ENCODE data around the gene BLOC1S4. TPM values are rescaled to one million over a fixed set of nuclear protein-coding genes. Genes with fewer than 3 reads are reported as not detected.

The BLOC1S4 gene
- total RNA-seq, 1 experiment from 2014 or later: 14.0 TPM

GRCh38 chr4:6721121-6721520 lies 5.1 kb downstream of the BLOC1S4 start:
- Histone ChIP-seq H3K4me3 (ENCODE audit: low read length) (no peak overlapping the region), H2AFZ (ENCODE audit: low read length) (no peak overlapping the region), H4K20me1 (ENCODE audit: low read length) (peaks cover 2% of the 10 kb centered on the region; the same call in 1 of the 2 replicates), H3K36me3 (ENCODE audit: low read depth, low read length) (no peaks in the 10 kb centered on the region), H3K9me3 (ENCODE audit: low read length) (no peaks in the 10 kb centered on the region), H3F3A (ENCODE audit: low read length, unreplicated experiment) (no peaks in the 10 kb centered on the region), H3K9me2 (replicated peaks; ENCODE audit: low read length) (no peaks in the 10 kb centered on the region), H3K27ac (ENCODE audit: low read length) (no peak overlapping the region), H3K9ac (ENCODE audit: low read length) (no peak overlapping the region), H3K27me3 (ENCODE audit: low read length) (no peaks in the 10 kb centered on the region), H3K4me2 (ENCODE audit: low read length) (no peak overlapping the region), H3K4me1 (ENCODE audit: insufficient read depth, low read length) (peaks cover 5% of the 10 kb centered on the region), H3K79me2 (ENCODE audit: low read length) (peaks cover 22% of the 10 kb centered on the region)
- no peak for DNase-seq
- intact Hi-C loops (cut with micrococcal nuclease): loop anchor here (5.0 kb wide), 2 partner anchors 61 to 361 kb away; partner anchors contain the start of gene KIAA0232
- POLR2A ChIA-PET (ENCODE audit: unreplicated experiment): no interaction called here
- CTCF ChIA-PET: interaction anchor here (0.7 kb wide), 1 partner anchor 57 kb away, joined by 3 read pairs; no protein-coding TSS in a partner anchor
- no TSS peak for BruUV-seq (replicated peaks)
- ATAC-seq: no peak
- TF ChIP-seq EZH2phosphoT487 (IDR thresholded peaks at IDR 0.05; ENCODE audit: borderline replicate concordance, low read length) (no peak), CTCF (conservative IDR thresholded peaks at IDR 0.05; ENCODE audit: low read depth, low read length) (no peak), EZH2 (IDR thresholded peaks at IDR 0.05; ENCODE audit: low read length, unreplicated experiment) (no peak)

- TF ChIP-seq CTCF (conservative IDR thresholded peaks at IDR 0.05; ENCODE audit: low read depth, low read length) (no peak), EZH2 (IDR thresholded peaks at IDR 0.05; ENCODE audit: low read length, unreplicated experiment) (no peak), EZH2phosphoT487 (IDR thresholded peaks at IDR 0.05; ENCODE audit: borderline replicate concordance, low read length) (no peak)
- no TSS peak for BruUV-seq (replicated peaks)
- Histone ChIP-seq H3K27ac (ENCODE audit: low read length) (no peak overlapping the region), H2AFZ (ENCODE audit: low read length) (no peak overlapping the region), H3F3A (ENCODE audit: low read length, unreplicated experiment) (no peaks in the 10 kb centered on the region), H3K9me3 (ENCODE audit: low read length) (no peaks in the 10 kb centered on the region), H3K4me1 (ENCODE audit: insufficient read depth, low read length) (peaks cover 4% of the 10 kb centered on the region), H3K79me2 (ENCODE audit: low read length) (peaks cover 5% of the 10 kb centered on the region), H3K9me2 (replicated peaks; ENCODE audit: low read length) (no peaks in the 10 kb centered on the region), H3K36me3 (ENCODE audit: low read depth, low read length) (no peaks in the 10 kb centered on the region), H4K20me1 (ENCODE audit: low read length) (peaks cover 2% of the 10 kb centered on the region; the same call in 1 of the 2 replicates), H3K4me3 (ENCODE audit: low read length) (no peak overlapping the region), H3K9ac (ENCODE audit: low read length) (no peak overlapping the region), H3K4me2 (ENCODE audit: low read length) (no peak overlapping the region), H3K27me3 (ENCODE audit: low read length) (no peaks in the 10 kb centered on the region)
- intact Hi-C loops (cut with micrococcal nuclease): loop anchor here (5.0 kb wide), 2 partner anchors 59 to 359 kb away; partner anchors contain the start of gene KIAA0232
- ATAC-seq (no peak), DNase-seq (no peak)
- ChIA-PET POLR2A (ENCODE audit: unreplicated experiment) (no interaction called here), CTCF (no interaction called here)
Measured at GRCh38 chr4:6722891-6723290, 6.9 kb downstream of the BLOC1S4 start.

GRCh38 chr4:6723851-6724250 lies 7.9 kb downstream of the BLOC1S4 start:
- intact Hi-C loops (cut with micrococcal nuclease): loop anchor here (5.0 kb wide), 2 partner anchors 58 to 358 kb away; partner anchors contain the start of gene KIAA0232
- ChIA-PET CTCF (no interaction called here), POLR2A (ENCODE audit: unreplicated experiment) (no interaction called here)

More at GRCh38 chr4:6723851-6724250, 7.9 kb downstream of the BLOC1S4 start:
- no peak overlapping the region for H3K9ac ChIP-seq (ENCODE audit: low read length)
- H3K4me3 ChIP-seq (ENCODE audit: low read length): no peak overlapping the region
- no peaks in the 10 kb centered on the region for H3K36me3 ChIP-seq (ENCODE audit: low read depth, low read length)
- BruUV-seq (replicated peaks): no TSS peak
- H4K20me1 ChIP-seq (ENCODE audit: low read length): no peaks in the 10 kb centered on the region
- ATAC-seq (no peak), DNase-seq (no peak)
- TF ChIP-seq EZH2 (IDR thresholded peaks at IDR 0.05; ENCODE audit: low read length, unreplicated experiment) (no peak), EZH2phosphoT487 (IDR thresholded peaks at IDR 0.05; ENCODE audit: borderline replicate concordance, low read length) (no peak), CTCF (conservative IDR thresholded peaks at IDR 0.05; ENCODE audit: low read depth, low read length) (no peak)
- no peaks in the 10 kb centered on the region for H3F3A ChIP-seq (ENCODE audit: low read length, unreplicated experiment)
- no peaks in the 10 kb centered on the region for H3K9me3 ChIP-seq (ENCODE audit: low read length)
- no peaks in the 10 kb centered on the region for H3K4me1 ChIP-seq (ENCODE audit: insufficient read depth, low read length)
- no peak overlapping the region for H3K4me2 ChIP-seq (ENCODE audit: low read length)
- no peaks in the 10 kb centered on the region for H3K79me2 ChIP-seq (ENCODE audit: low read length)
- no peak overlapping the region for H2AFZ ChIP-seq (ENCODE audit: low read length)
- H3K27me3 ChIP-seq (ENCODE audit: low read length): no peaks in the 10 kb centered on the region
- H3K27ac ChIP-seq (ENCODE audit: low read length): no peak overlapping the region
- H3K9me2 ChIP-seq (replicated peaks; ENCODE audit: low read length): no peaks in the 10 kb centered on the region
